GM18526 (cell line): ENCODE measurements around the gene AMOTL1.

Experiments used
- POLR2A ChIP-seq: IDR thresholded peaks from 3 replicates; pipeline ENCODE4 v1.6.1; 2011; ENCODE audit not compliant: insufficient read length; ENCODE audit errors: extremely low read depth

AMOTL1 gene

DNA sequence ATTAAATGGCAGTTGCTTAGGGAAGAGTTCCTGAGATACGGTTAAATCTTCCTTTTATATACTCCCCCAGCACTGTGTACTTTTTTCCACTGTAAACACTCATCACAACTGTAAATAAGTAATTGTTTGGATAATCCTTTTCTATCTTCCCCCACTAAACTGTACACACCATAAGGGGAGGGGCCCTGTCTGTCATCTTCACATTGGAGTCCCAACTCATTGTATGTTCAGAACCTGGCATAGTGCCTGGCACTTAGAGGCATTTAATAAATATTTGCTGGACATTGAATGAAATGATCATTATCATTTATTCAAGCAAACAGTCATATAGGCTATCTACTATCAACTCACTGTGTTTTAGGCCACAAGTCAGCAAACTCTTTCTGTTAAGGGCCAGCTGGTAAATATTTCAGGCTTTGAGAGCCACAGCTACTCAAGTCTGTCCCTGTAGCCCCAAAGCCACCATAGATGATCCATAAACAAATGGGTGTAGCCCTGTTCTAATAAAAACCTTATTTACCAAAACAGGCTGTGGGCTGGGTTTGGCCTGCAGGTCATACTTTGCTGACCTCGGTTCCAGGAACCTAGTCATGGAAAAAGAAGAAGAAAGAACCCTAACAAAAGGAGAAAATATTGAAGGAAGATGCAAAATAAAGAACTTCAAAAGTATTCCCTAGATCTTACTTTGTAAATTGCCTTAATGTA is 70.0 kb downstream of the AMOTL1 start:
- TF ChIP-seq POLR2A, result no peak

DNA sequence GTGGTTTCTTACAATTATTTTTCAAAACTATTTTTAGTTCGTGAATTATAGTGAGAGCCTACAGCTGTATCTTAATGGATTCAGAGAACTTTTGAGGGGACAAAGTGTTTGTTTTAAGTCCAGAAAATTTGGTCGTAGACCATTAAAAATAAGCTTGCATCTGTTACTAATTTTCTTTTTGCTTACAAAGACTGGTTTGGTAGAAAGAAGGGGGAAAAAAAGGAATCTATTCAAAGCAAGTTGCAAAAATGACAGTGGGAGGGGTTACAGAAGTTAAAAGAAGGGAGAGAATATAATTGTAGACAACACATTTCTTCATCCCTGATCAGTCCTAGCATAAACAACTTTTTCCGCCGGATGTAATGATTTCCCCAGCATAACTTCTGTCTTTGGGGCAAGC is 72.1 kb downstream of the AMOTL1 start:
- no peak for TF ChIP-seq POLR2A

DNA sequence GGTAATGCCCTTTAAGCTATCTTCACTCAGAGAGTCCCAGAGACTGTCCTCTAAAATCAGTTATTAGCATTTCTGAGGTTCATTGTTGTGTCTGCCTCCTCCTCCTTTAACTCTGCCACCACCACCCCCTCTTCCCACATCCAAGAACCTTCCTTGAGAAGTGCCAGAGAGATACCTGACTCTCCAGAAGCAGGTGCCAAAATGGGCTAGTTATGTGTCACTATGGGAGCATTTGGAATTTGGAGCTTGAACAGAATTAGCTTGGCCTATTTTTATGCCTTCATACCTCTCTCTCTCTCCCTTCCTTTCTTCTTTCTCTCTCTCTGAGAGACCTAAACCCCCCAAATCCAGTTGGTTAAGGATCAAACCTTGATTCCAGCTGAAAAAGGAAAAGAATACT is 75.9 kb downstream of the AMOTL1 start:
- TF ChIP-seq POLR2A, result no peak

DNA sequence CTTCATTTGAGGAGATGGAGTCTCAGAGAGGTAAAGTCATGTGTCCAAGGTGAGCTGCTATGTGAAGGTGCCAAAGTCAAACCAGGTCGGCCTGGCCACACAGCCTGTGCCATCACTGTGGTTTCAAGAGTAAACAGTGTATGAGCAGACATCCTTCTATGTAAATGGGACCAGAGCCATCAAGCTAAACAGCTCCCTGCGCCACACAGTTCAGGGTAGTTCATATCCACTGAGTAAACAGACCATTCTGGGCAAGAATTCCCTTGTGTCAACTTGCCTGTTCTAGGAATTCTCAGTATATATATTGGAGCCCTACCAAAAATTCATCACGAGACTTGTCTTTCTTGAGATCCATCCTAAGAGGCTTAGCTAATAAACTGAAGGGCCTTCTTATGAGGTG is 77.5 kb downstream of the AMOTL1 start:
- TF ChIP-seq POLR2A, result no peak

DNA sequence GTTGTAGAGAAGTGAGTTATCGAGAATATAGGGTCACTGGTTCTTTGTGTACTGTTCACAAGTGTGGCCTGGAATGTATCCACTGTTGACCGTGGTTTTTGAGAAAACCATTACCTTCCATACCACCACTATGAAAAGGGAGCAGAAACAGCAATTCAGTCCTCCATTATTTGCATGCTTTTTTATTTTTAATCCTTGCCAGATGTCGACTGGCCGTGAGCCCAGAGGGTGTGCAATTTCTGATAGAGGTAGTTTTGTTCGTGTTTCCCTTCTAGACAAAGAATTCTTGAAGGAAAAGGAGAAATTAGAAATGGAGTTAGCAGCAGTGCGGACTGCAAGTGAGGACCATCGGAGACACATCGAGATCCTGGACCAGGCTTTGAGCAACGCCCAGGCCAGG is 81.7 kb downstream of the AMOTL1 start:
- TF ChIP-seq POLR2A, result no peak

DNA sequence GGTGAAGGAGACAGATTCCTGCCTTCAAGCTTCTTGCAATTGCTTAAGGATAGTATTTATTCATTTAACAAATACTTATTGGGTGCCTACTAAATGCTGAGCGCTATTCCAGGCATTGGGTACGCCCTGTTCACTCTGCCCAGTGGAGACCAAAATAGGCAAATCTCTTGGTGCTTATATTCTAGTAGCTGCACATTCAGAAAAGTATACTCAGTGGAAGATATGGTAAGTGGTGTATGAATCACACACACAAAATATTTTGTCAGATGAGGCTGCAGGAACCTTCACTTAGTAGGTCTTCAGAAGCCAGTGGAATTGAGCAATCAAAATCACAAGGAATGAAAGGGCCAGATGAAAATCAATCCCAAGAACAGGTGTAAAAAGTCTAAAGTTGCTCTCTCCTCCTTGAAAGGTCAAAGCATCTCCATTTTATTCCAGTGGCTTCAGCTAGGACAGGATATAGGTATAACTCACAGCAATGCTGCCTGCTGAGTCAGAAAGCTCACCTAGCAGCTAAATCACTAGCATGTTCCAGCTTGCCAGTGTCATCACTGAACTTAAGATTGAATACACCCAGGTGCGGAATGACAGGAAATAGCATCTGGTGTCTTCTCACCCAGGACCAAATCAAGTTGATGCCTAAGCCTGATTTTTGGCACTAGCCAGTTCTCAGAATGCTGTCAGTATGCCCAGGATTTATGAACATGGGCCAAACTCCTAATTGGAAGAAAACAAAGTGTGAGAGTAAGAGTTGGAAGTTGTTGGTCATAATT is 83.9 kb downstream of the AMOTL1 start:
- TF ChIP-seq POLR2A, result no peak

DNA sequence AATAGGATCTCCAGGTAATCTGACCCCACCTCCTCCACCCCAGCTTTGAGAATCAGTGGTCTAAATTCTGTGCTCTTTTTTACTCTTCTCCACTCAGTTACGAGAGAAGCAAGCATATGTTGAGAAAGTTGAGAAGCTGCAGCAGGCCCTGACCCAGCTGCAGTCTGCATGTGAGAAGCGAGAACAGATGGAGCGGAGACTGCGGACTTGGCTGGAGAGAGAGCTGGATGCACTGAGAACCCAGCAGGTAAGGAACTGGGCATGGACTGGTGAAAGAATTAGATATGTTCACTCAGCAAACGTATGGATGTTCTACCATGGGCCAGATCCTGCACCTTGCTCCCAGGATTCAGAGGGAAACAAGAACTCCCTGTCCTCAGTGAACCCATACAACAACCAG is 85.7 kb downstream of the AMOTL1 start:
- no peak for TF ChIP-seq POLR2A

DNA sequence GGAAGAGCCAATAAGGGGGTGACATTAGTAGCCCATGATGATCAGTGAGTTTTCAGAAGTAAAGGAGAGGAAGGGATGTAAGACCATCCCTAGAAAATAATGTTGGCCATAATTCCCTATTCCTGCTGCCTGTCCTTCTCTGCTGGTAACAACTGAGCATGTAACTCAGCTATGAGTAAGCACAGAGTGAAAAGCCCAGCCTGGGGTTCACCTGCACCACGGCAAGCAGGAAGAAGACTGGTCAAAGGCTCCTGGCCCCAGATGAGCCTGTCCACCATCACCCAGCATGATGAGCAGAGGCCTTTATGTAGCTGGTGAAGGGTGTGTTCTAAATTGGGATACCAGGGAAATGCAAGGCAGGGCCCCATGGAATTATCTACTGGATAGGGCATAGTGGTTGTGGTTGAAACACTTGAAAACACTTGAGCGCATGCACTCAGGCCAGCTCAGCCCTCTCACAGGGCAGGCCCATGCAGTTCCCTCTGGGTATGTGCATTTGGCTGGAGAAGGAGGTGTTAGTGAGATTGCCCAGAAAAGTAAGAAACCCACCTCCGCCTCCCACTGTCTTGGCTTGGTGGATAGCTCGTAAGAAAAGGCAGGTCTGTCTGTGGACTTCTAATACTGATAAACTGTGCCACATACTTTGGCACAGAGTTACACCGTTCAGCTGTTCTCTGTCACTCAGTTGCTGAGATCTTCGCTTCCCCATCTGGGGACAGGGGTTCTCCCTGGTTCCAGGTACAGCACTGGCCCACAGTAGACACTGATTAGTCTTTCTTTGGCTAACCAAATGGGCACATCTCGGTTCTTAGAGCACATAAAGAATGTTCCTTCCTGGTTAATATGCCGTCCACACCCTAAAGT is 86.8 kb downstream of the AMOTL1 start:
- no peak for TF ChIP-seq POLR2A

DNA sequence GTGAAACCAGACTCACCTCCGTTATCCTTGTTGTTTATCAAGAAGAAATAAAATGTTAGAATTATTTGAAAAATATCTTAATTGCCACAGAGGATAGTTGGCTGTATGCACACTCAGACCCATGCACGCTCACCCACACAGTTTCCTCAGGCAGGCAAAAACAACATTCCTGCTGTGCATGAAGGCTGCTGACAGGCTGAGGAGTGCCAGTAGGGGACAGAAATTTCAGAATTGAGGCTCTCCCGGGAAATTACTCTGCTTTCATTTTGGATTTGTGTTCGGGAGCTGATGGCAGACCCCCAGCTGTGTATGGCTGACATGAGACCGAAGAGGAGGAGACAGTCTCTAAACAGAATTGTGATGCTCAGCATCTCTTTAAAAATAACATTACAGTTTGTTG is 87.5 kb downstream of the AMOTL1 start:
- no peak for TF ChIP-seq POLR2A

DNA sequence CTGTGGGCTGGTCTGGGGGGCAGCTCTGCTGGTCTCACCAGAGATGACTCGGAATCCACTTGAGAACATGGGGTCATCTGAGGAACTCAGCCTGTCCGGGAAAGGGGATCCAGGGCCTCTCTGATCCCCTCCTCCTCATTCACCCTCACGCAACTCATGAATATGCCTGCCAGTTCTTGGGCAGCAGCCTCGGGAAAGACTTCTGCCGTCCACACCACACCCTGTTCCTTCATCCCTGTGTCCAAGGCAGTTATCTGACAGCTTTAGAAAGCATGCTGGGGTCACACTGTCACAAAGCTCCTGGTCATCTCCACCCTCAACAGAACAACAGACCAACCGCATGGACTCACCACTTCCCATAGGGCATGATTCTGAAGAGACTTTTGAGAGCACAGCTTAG is 88.3 kb downstream of the AMOTL1 start:
- TF ChIP-seq POLR2A, result no peak

DNA sequence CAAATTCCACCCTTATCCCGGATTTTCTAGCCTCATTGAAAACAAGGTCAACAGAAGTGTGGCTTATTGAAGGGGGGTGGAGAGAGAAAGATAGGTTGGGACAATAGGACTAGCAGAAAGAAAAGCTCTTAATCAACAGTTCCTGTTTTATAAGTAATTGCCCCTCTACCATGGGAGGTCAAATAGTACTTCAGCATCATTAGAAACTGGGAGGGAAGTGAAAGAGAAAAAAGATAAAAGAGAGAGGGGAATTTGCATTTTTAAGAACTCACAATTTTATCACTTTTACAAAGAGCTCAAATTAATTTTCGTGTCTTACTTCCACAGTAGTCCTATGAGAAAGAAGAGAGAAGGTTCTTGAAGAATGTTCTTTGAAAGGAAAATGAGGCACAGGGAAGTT is 89.2 kb downstream of the AMOTL1 start:
- no peak for TF ChIP-seq POLR2A

DNA sequence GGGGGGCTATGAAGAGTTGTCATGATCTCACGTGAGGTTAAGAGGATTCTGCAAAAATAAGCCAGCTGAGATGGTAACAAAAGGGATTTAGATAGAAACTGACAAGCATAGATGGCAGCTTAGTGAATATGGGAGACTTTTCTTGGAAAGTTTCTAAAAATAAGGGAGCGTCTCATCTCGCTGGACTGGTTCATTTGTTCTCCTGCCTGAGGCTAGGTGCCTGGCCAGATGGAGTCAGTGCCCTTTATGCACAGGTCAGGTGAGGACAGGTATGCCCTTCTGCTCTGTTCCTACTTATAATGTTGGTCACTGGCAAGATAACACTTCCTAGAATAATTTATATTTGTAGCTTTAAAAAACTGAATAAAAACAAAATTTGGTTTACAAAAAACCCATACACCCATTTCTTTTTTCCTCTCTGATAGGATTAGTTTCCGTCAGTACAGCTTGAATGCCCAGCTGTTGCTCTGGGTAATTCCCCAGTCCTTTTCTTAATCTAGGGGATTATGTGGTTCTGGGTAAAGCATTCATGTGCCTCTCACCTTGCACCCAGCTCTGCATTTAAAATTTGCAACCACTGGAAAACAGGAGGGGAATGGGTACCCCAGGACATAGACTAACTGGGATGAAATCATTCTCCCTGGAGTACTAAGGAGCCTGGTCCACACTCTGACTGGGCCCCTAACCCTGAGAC is 90.0 kb downstream of the AMOTL1 start:
- TF ChIP-seq POLR2A, result no peak

DNA sequence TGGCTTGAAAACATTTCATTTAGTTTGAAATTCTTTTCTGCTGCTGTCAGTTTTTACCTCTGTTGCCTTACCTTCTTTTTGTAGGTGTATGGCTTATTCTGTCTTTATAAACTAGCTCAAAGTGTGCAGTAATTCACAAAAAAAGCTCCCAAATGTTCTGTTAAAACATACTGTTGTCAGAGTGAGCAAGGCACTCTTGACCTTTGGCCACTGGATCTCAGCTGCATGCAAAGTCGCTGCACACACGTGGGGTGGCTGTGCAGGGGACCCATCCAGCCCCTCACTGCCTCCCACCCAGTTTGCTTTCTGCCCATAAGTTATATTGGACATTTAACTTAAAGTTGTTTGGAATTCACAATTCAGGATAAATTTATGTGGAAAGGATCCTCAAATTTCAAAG is 92.2 kb downstream of the AMOTL1 start:
- no peak for TF ChIP-seq POLR2A

DNA sequence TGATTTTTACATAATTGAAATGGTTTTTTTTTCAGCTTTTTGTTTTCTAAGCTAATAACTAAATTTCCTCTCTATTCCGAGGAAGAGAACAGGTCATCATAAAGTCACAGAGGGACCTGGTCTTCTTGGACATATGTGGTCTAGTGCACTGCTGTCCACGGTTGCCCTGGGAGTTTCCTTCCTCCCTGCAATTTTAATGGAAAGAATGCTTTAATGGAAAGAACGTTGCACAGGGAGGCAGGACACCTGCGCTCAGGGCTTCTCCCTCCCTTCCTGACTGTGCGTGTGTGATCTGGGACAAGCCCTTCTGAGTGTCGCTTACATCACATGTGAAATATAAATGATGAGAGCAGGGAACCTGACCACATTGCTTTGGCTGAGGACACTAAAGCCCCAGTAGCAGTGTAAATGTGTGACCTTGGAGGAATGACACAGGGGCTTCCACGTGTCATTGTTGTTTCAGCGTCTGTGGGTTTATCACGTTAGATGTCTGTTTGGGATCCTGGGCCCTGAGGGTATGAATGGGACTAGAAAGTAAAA is 93.2 kb downstream of the AMOTL1 start:
- TF ChIP-seq POLR2A, result no peak
